ENCODE measurements around the gene PRDM4.

PRDM4 gene

DNA sequence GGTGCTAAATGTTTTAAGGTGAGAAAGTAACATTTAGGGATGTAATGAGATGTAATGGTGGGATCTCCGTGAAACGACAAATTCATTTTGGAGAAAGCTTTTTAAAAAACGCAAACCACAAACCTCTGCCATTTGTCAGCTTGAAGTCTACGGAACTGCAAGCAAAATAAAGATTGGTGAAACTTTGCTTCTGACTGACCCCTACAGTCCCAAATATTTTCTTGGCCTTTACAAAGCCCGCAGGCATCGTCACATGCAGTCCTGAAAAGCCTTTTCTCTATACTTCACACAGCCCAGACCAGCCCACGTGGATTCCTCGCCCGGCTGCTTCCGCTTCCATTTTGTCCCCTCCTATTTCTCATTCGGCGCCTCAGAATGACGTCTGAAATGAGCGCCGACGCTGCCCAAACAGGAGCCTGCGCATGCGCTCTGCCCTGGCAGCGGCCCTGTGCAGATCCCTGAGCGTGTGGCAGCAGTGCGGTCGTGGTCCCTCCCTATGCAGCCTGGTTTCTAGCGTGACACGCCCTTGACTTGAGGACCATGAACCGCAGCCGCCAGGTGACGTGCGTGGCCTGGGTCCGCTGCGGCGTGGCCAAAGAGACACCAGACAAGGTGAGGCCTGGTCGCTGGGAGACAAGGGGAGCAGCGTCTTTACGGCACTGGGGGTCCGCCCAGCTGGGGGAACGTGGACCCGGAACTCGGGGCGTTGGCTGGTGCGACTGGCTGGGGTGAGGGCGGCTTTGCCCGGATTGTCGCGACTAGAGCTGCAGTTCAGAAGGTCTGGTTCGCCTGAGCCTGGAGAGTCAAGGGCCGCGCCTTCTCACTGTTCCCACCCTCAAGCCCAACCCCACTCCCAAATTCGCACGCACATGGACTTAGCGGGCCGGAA lies 75.3 kb downstream of the PRDM4 start, which contains the start of gene PWP1:
TSS of gene PWP1 (plus strand) at position 440 of the 889 bp plus-strand sequence. CDS start at position 541, 101 bp downstream.
- peak; percentile 95 for DNase-seq (ENCODE audit: low spot score)

DNA sequence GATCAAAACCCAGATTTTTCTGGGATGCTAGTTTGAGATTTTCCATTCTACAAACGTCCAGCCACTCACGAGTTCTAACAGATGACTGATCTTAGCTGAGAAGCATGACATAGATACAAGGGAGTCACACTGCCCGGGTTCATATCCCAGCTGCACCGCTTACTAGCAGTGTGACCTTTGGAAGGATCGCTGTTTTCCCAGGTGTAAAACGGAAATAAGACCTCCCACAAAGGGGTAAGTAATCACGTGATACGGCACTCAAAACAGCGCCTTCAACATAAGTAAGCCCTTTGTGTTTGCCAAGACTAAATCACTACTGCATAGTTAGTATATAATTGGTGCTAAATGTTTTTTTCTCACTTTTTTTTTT lies 76.0 kb downstream of the PRDM4 start:
- no peak for DNase-seq (ENCODE audit: low spot score)

DNA sequence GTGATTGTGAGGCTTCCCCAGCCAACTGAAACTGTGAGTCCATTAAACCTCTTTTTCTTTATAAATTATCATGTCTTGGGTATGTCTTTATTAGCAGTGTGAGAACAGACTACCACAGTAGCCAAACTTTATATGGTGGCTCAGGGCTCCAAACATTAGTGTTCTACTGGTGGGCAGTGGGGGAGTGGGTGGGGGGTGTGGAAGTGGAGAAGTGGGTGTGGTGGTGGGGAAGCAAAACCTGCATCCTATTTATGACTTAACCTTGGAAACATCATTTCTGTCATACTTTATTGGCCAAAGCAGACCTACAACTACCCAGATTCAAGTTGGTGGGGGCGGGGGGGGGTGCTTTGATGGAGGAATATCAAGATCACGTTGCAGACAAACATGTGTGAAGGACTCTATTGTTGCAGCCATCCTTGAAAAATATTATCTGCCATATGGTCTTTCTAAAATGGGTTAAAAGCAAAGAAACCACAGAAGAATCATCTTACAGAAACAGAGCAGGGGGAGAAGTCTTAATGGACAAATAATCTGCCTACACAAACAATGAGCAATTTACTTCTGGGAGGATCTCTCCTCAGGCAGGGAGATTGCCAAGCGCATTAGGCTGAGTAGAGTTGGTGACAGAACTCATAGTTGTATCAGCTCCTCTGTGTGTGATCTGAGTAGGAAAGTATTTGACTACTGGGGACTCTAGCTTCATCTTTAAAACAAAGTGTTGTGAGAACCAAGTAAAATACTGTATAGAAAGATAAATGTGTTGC lies 76.7 kb downstream of the PRDM4 start:
- DNase-seq (ENCODE audit: low spot score): no peak

Data from hepatic stellate cell (primary cell).